AG04449 (cell line): ENCODE results near the gene NACC1.

Experiments
- CTCF ChIA-PET: fragments of 350-600 bp; formaldehyde crosslinking; extraction: SDS; loops from one replicate; lab custom pipeline; 2021; ENCODE audit warnings: antibody characterized with exemption; lab: Yijun Ruan, JAX
- POLR2A ChIA-PET: fragments of 400-600, 350-600 bp; formaldehyde crosslinking; extraction: SDS; loops from one replicate; lab custom pipeline; 2020; ENCODE audit warnings: antibody characterized with exemption, inconsistent platforms; lab: Yijun Ruan, JAX
- DNase-seq: peaks from one replicate; pipeline ENCODE4 v3.0.0-alpha.2; 2010; ENCODE audit warnings: low read depth, low spot score
- H3K4me3 ChIP-seq: 2 replicates; pipeline ENCODE4 v1.5.1; 2011; ENCODE audit warnings: low read depth, mild to moderate bottlenecking, control low read depth, low read length
- CTCF ChIP-seq: IDR thresholded peaks from one replicate; pipeline ENCODE4 v1.5.1; 2011; ENCODE audit warnings: mild to moderate bottlenecking, moderate library complexity, low read length, control low read depth, inconsistent platforms; ENCODE audit not compliant: insufficient read depth; ENCODE audit errors: missing control alignments

NACC1 gene

GRCh38 chr19:13089139-13089856 is 28.8 kb upstream of the NACC1 start:
- ChIA-PET CTCF (interaction anchor here (0.5 to 30.9 kb wide), 6 partner anchors 7 to 122 kb away, joined by 3 to 573 read pairs (median 132); partner anchors contain the start of gene DAND5), POLR2A (no interaction called here)
- peak; percentile 49 for TF ChIP-seq CTCF
- no peak overlapping the region for H3K4me3 ChIP-seq
- DNase-seq: no peak

GRCh38 chr19:13089857-13090507 is 28.1 kb upstream of the NACC1 start:
- ChIA-PET POLR2A (no interaction called here), CTCF (interaction anchor here (0.5 to 30.9 kb wide), 7 partner anchors 8 to 123 kb away, joined by 3 to 573 read pairs (median 111); partner anchors contain the start of gene DAND5)
- no peak for TF ChIP-seq CTCF
- DNase-seq: no peak
- H3K4me3 ChIP-seq: no peak overlapping the region

GRCh38 chr19:13090511-13091231 is 27.4 kb upstream of the NACC1 start:
- CTCF ChIA-PET: interaction anchor here (1.0 to 30.9 kb wide), 10 partner anchors 9 to 123 kb away, joined by 3 to 573 read pairs (median 7); partner anchors contain the start of gene DAND5
- H3K4me3 ChIP-seq: no peak overlapping the region
- DNase-seq: no peak
- TF ChIP-seq CTCF: no peak
- POLR2A ChIA-PET: no interaction called here

- H3K4me3 ChIP-seq: no peak overlapping the region; the same call in 1 of the 2 replicates
- peak; percentile 69 for DNase-seq
- no peak for TF ChIP-seq CTCF
- ChIA-PET CTCF (interaction anchor here (1.0 to 30.9 kb wide), 10 partner anchors 10 to 124 kb away, joined by 3 to 573 read pairs (median 10); partner anchors contain the start of gene DAND5), POLR2A (interaction anchor here (0.5 kb wide), 1 partner anchor 12 kb away, joined by 4 read pairs; no protein-coding TSS in a partner anchor)
Observed at GRCh38 chr19:13091400-13092157, 26.5 kb upstream of the NACC1 start.

- no peak for TF ChIP-seq CTCF
- ChIA-PET POLR2A (interaction anchor here (0.5 kb wide), 1 partner anchor 11 kb away, joined by 4 read pairs; no protein-coding TSS in a partner anchor), CTCF (interaction anchor here (1.2 to 30.9 kb wide), 9 partner anchors 10 to 125 kb away, joined by 6 to 573 read pairs (median 11); partner anchors contain the start of gene DAND5)
- H3K4me3 ChIP-seq: no peak overlapping the region
- DNase-seq: no peak
Observed at GRCh38 chr19:13092158-13092543, 25.9 kb upstream of the NACC1 start.
